ENCODE data around the gene TOPAZ1. TPM values are rescaled to one million over a fixed set of nuclear protein-coding genes. Genes with fewer than 3 reads are reported as not detected.
A peak's percentile ranks its signal among the peaks of the same experiment; 100 is the strongest.

Gene TOPAZ1
- total and polyA plus RNA-seq, 9 of the 15 experiments (the other 6 are each of a cell fraction or from before 2014, with no cell fraction given), result 0.01 TPM; not detected in 8

GRCh38 chr3:44355362-44356033, 113.8 kb downstream of the TOPAZ1 start (continued):
- TF ChIP-seq ZNF395 (CRISPR knock-in tag; IDR thresholded peaks at IDR 0.05), result no peak
- TF ChIP-seq NFRKB (IDR thresholded peaks at IDR 0.05; ENCODE audit: low read depth), result no peak
- TF ChIP-seq NEUROD1 (IDR thresholded peaks at IDR 0.05; ENCODE audit: borderline replicate concordance, low read depth, low read length, partially characterized antibody), result no peak
- no peak for TF ChIP-seq ZNF174 (CRISPR knock-in tag; IDR thresholded peaks at IDR 0.05)
- 0 out of 2 replicates have a peak, but pooled peaks have one; percentile 39 for TF ChIP-seq HDAC2 (IDR thresholded peaks at IDR 0.05)
- TF ChIP-seq ZNF212 (CRISPR knock-in tag; IDR thresholded peaks at IDR 0.05), result no peak
- peak; percentile 87 for TF ChIP-seq ARID1B (IDR thresholded peaks at IDR 0.05)
- no peak for TF ChIP-seq NR2C1 (IDR thresholded peaks at IDR 0.05)
- no peak for TF ChIP-seq NR2C1 (tag; IDR thresholded peaks at IDR 0.05)
- TF ChIP-seq ZNF696 (CRISPR knock-in tag; conservative IDR thresholded peaks at IDR 0.05), result no peak
- no peak for TF ChIP-seq ZBED1 (IDR thresholded peaks at IDR 0.05)
- no peak for TF ChIP-seq MTF1 (CRISPR knock-in tag; IDR thresholded peaks at IDR 0.05; ENCODE audit: borderline replicate concordance)
- TF ChIP-seq BCLAF1 (IDR thresholded peaks at IDR 0.05; ENCODE audit: borderline replicate concordance in 1 of 2, control insufficient read depth in 1 of 2, low read depth in 2 of 2, low read length in 1 of 2), result no peak
- TF ChIP-seq NELFE (IDR thresholded peaks at IDR 0.05; ENCODE audit: insufficient read depth, insufficient read length), result no peak
- no peak for TF ChIP-seq XRCC4 (IDR thresholded peaks at IDR 0.05; ENCODE audit: extremely low read depth, insufficient read depth, insufficient read length)
- TF ChIP-seq PHF21A (IDR thresholded peaks at IDR 0.05; ENCODE audit: borderline replicate concordance, low read depth), result no peak
- TF ChIP-seq RBM14 (IDR thresholded peaks at IDR 0.05; ENCODE audit: borderline replicate concordance, insufficient read depth, low read depth, low read length), result no peak
- no peak for TF ChIP-seq PHTF2 (CRISPR knock-in tag; IDR thresholded peaks at IDR 0.05)
- TF ChIP-seq, protein P1, sequence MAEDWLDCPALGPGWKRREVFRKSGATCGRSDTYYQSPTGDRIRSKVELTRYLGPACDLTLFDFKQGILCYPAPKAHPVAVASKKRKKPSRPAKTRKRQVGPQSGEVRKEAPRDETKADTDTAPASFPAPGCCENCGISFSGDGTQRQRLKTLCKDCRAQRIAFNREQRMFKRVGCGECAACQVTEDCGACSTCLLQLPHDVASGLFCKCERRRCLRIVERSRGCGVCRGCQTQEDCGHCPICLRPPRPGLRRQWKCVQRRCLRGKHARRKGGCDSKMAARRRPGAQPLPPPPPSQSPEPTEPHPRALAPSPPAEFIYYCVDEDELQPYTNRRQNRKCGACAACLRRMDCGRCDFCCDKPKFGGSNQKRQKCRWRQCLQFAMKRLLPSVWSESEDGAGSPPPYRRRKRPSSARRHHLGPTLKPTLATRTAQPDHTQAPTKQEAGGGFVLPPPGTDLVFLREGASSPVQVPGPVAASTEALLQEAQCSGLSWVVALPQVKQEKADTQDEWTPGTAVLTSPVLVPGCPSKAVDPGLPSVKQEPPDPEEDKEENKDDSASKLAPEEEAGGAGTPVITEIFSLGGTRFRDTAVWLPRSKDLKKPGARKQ (CRISPR knock-in tag; IDR thresholded peaks at IDR 0.05), result no peak
- no peak for TF ChIP-seq ZNF507 (tag; conservative IDR thresholded peaks at IDR 0.05)
- TF ChIP-seq SMC3 (conservative IDR thresholded peaks at IDR 0.05; ENCODE audit: insufficient read depth, low read depth, low read length), result no peak
- TF ChIP-seq HNRNPK (IDR thresholded peaks at IDR 0.05; ENCODE audit: low read depth, low read length, poor library complexity, severe bottlenecking), result no peak

All from K562 (cell line).